ENCODE data around the gene FOXK1.
A peak's percentile ranks its signal among the peaks of the same experiment; 100 is the strongest.
"Not testable (repeated sequence)": the region's sequence is repeated elsewhere in the genome, so short reads cannot be mapped to it uniquely, and the experiment has no call there.

The FOXK1 gene

DNA sequence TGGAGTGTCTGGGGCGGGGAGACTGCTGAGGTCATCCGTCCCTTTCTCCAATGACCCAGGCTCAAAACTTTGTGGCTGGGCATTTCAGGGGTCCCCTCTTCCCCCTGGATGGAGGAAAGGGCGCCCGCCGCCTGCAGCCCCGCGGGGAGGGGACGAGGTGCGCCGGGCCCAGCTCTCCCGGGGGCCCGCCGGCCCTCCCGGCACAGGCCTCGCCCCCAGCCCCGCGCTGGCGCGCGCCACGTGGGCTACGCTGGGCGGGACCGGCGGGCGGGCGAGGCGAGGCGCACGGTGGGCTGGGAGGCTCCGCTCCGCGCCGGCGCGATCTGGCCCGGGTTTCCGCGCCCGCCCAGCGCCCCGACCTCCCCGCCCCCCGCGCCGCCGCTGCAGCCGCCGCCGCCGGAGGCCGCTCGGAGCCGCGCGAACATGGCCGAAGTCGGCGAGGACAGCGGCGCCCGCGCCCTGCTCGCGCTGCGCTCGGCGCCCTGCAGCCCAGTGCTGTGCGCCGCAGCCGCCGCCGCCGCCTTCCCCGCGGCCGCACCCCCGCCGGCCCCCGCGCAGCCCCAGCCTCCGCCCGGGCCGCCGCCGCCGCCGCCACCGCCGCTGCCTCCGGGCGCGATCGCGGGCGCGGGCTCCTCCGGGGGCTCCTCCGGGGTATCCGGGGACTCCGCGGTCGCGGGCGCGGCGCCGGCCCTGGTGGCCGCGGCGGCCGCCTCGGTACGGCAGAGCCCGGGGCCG is at the start of gene FOXK1:
Gene FOXK1 (plus strand): TSS at position 410 of the 735 bp plus-strand sequence. CDS start 14 bp downstream, at position 424.
- peak; percentile 90 for DNase-seq

GRCh38 chr7:4633012-4633411 is 49.1 kb upstream of the FOXK1 start:
- DNase-seq = peak; percentile 41

DNA sequence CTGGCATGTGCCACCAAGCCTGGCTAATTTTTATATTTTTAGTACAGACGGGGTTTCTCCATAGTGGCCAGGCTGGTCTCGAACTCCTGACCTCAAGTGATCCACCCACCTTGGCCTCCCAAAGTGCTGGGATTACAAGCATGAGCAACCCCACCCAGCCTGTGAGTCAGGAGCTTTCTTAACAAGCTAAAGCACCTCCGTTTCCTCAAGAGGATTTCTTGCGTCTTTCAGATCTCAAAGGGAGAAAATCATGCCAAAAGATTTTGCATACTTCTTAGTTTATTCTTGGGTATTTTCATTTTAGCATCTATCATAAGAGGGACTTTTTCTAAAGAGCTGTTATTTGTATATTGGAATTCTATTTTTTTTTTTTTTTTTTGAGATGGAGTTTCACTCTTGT is 47.9 kb upstream of the FOXK1 start:
- no peak for DNase-seq

GRCh38 chr7:4638781-4639575 is 43.1 kb upstream of the FOXK1 start:
- DNase-seq = no peak

GRCh38 chr7:4641091-4641666 is 40.9 kb upstream of the FOXK1 start:
- no peak for DNase-seq

DNA sequence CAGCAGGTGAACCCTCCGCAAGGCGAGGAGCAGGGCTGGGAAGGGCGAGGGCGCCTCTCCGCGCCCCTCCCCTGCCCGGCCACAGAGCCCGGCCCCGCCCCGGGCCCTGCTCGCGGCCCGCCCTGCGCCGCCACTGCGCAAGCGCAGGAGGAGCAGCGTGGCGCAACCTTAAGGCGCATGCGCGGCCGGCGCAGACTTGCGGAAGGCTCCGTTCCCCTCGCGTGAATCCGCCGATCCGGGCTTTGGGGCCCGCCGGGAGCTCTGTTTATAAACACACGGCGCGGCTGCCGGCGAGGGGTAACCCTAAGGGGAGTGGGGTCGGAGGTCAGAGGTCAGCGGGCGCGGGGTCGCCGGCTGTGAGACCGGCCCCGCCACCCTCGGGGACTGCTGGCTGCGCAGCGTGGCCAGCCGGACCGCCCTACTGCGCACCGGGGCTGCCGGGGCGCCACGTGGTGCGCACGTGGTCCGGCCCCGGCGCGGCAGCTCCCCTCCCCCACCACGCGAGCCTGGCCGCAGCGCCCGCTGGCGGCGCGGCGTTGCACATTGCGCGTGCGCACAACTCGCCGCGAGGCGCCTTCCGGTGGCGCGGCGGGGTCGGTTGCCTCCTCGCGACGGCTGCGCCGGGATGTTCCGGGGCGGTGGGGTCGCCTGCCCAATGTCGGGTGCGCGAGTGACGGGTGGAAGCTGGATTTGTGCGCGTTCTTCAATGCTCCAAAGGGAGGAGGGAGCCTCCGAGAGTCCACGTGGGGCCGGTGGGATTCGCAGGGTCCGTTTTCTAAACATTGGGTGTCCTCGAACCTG is 40.2 kb upstream of the FOXK1 start:
- DNase-seq = peak; percentile 96

DNA sequence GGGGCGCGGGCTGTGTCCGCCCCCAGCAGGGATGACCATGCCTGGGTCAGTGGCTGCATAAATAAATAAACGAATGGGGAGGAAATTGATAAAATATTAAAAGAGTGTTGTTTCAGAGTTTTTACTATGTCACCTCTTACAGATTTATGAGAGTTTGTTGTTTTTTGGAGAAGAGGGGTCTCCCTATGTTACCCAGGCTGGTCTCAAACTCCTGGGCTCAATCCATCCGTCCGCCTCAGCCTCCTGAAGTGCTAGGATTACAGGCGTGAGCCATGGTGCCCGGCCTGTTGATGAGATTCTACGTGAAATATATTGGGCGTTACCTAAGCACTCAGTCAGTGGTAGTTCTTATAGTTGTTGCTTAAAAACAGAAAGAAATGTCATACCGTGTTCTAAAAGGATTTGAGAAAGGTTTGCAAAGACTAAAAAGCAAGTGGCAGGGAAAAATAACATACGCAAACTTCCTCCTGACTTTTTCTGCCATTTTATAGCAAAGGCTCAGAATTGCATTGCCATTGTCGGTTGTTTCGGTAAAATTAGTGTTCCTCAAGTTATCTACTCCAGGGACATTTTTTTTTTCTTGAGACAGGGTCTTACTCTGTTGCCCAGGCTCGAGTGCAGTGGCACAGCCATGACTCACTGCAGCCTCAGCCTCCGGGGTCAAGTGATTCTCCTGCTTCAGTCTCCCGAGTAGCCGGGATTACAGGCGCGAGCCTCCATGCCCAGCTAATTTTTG is 39.5 kb upstream of the FOXK1 start:
- no peak for DNase-seq

GRCh38 chr7:4643204-4643471 is 39.0 kb upstream of the FOXK1 start:
- not testable (repeated sequence) for DNase-seq

DNA sequence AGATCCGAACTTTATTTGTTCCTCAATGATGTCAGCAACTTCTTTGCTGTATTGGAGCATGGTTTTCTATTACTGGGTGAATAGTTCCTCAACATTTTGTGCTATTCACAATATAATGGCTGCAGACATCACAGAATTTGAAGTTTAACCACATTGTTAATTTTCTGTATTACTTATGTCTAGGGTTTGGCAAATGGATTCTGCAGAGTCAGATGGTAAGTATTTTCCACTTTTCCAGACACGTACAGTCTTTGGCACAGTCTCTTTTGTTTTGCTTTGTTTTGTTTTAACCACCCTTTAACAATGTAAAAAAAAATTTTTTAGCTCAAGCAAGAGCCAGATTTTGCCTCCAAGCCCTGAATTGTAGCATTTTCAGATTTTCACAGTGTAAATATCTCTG is 36.8 kb upstream of the FOXK1 start:
- DNase-seq = no peak

GRCh38 chr7:4648111-4648510 is 34.0 kb upstream of the FOXK1 start:
- DNase-seq = no peak

GRCh38 chr7:4650433-4651047 is 31.6 kb upstream of the FOXK1 start:
- no peak for DNase-seq

- DNase-seq = no peak
Observed at GRCh38 chr7:4653771-4654170, 28.3 kb upstream of the FOXK1 start.

GRCh38 chr7:4655311-4655710 is 26.8 kb upstream of the FOXK1 start:
- DNase-seq = no peak

DNA sequence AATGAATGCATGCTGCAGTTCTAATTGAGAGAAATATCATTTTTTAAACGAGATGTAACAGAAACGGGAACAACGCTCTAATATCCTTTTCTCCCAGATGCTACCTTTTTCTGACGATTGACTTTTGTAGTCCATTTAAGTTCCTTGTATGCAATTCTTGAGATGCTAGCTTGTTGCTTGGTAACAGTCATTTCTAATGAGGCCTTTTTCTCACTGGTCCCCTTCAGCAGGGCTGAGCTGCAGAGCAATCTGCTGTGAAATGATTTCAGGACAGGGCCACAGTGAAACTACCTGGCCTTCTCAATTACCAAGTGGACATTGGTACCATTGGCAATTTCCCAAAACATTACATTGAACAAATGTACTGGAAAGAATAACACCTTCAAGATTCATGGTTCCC is 26.2 kb upstream of the FOXK1 start:
- no peak for DNase-seq

DNA sequence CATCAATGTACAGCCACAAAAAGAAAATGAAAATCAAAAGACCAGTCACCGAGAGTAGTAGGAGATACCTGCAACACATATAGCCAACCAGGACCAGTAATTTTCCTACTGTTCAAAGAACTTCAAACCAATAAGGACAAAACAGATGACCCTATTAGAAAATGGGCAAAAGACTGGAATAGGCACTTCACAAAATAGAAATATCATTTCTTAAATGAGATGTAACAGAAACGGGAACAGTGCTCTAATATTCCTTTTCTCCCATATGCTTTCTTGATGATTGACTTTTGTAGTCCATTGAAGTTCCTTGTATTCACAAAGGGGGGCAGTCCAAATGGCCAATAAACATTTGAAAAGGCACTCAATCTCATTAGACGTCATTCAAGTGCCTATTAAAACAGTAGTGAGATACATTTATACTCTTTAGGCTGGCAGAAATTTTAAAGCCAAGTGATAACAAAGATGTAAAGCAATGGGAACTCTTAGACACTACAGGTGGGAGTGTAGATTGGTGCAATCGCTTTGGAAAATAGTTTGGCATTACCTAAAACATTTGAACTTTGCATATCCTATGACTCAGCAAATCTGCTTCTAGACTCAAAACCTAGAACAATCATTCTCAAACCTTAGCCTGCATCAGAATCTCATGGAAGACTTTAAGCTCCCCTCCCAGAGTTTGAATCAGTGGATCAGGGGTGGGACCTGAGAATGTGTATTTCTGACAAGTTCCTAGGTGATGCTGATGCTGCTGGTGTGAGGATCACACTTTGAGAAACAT is 24.3 kb upstream of the FOXK1 start:
- no peak for DNase-seq

DNA sequence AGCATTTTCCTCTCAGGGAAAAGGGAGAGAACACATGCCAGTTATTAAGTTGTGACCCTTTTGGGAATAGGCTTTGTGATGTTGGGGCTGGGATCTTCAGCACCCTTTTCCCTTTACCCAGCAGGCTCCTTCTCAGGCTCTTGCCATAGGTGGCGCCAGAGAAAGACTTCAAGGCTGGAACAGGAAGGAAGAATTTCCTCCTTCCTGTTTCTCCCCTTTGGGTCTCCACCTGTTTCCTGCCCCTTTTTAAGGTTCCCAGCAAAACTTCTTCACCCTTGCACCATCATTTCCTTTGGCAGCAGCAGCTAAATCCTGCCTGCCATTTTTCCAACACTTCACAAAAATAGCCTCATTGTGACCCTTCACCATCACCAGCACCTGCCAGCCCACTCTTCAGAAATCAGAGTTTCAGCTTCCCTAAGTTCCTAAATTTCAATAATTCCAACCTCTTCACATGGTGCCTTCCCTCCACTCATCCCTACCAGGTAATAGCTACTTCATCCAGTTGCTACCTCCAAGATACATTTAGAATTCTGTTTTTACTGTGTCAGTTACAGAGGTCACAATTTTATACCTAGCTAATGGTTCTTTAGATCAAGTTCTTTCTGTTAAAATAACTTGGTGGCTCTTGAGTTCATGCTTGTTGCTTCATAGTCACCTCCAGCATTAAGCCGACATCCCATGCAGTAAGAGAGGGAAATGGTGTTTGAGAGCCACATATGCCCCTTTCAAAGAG is 22.4 kb upstream of the FOXK1 start:
- peak; percentile 71 for DNase-seq

GRCh38 chr7:4661871-4662270 is 20.2 kb upstream of the FOXK1 start:
- DNase-seq = no peak

- no peak for DNase-seq
Observed at GRCh38 chr7:4663239-4664018, 18.7 kb upstream of the FOXK1 start.

GRCh38 chr7:4665661-4666060 is 16.4 kb upstream of the FOXK1 start:
- DNase-seq = no peak
